DOHH2 (cell line): ENCODE measurements around the gene ZDHHC13.

ENCODE experiments used
- CTCF ChIP-seq: fragments of 200-600 bp; sonication (generic); IDR thresholded peaks from one replicate; pipeline ENCODE4 v1.5.1; 2014; ENCODE audit warnings: antibody characterized with exemption, mild to moderate bottlenecking, low read depth, low read length; ENCODE audit not compliant: poor library complexity, severe bottlenecking
- EZH2phosphoT487 ChIP-seq: fragments of 200-600 bp; sonication (generic); IDR thresholded peaks from 2 replicates; pipeline ENCODE4 v1.6.1; 2017; ENCODE audit warnings: borderline replicate concordance, mild to moderate bottlenecking, antibody characterized with exemption, low read length, moderate library complexity, mixed read lengths

DNA sequence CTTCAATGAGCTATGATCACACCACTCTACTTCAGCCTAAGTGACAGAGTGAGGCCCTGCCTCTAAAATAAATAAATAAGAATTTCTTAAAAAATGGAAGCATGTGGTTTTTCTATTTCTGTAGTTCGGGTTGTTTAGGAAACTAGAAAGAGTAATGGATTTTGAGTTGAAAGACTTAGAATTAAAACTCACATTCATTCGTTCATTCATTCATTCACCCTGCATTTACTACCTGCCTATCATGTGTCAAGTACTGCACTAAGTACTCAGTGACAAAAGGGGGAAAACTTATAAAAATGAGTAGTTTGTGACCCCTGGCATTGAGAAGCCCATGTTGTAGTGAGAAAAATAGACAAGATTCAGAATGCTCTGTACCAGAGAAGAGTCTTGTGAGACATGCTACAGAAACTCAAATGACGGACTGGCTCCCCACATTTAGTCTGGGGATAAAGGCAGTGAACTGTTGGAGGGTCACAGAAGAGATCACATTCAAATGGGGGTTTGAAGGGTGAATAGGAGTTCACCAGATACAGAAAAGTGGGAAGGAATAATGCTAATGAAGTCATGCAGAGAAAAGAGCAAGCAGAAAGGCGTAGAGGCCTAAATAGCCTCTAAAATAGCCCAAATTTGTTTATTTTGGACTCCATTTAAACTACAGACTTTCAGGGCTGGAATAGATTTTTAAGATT is 77.8 kb downstream of the ZDHHC13 start:
- no peak for TF ChIP-seq CTCF
- TF ChIP-seq EZH2phosphoT487 = no peak
